BJ (cell line): ENCODE measurements around the gene RPS10. TPM values are rescaled to one million over a fixed set of nuclear protein-coding genes. Genes with fewer than 3 reads are reported as not detected.
A peak's percentile ranks its signal among the peaks of the same experiment; 100 is the strongest.

Source experiments
- CTCF ChIA-PET: fragments of 350-600 bp; formaldehyde crosslinking; extraction: SDS; loops from one replicate; lab custom pipeline; 2021; ENCODE audit warnings: antibody characterized with exemption, inconsistent platforms; lab: Yijun Ruan, JAX
- POLR2A ChIA-PET: fragments of 300-600 bp; sonication (Branson Sonifier 250); formaldehyde crosslinking; extraction: SDS; loops from one replicate; lab custom pipeline; 2021; ENCODE audit warnings: antibody characterized with exemption; lab: Charles Lee
- DNase-seq: peaks from one replicate; pipeline ENCODE4 v3.0.0-alpha.2; 2011; ENCODE audit warnings: low read depth
- H3K27me3 ChIP-seq: 2 replicates; pipeline ENCODE4 v1.6.0; 2011; ENCODE audit warnings: low read length; ENCODE audit not compliant: control insufficient read depth, insufficient read depth
- H3K36me3 ChIP-seq: 2 replicates; pipeline ENCODE4 v1.5.1; 2011; ENCODE audit warnings: low read length; ENCODE audit not compliant: control insufficient read depth, insufficient read depth
- H3K4me3 ChIP-seq: 2 replicates; pipeline ENCODE4 v1.5.1; 2011; ENCODE audit warnings: low read depth, mild to moderate bottlenecking, control low read depth, low read length
- CTCF ChIP-seq: IDR thresholded peaks from 2 replicates; pipeline ENCODE4 v1.5.1; 2011; ENCODE audit warnings: low read depth, mild to moderate bottlenecking, control low read depth, inconsistent platforms, low read length, moderate library complexity; ENCODE audit not compliant: insufficient read depth
- polyA plus RNA-seq: library from polyadenylated mRNA; depleted of rRNA; stranded (reverse); fragments of >200 nt; gene quantifications from 2 replicates; pipeline ENCODE4 v1.2.3, GENCODE V29; 2011

RPS10 gene
- polyA plus RNA-seq, 1 experiment = 3,048 TPM

- POLR2A ChIA-PET = interaction anchor here (0.7 kb wide), 1 partner anchor 187 kb away, joined by 3 read pairs; no protein-coding TSS in a partner anchor
Measured at GRCh38 chr6:34424200-34425131, 1.4 kb downstream of the RPS10 start.

GRCh38 chr6:34423254-34423653 is 2.6 kb downstream of the RPS10 start:
- no peak for TF ChIP-seq CTCF
- CTCF ChIA-PET = interaction anchor here (1.2 kb wide), 1 partner anchor 28 kb away, joined by 3 read pairs; no protein-coding TSS in a partner anchor
- Histone ChIP-seq H3K36me3 (peaks cover 23% of the 10 kb centered on the region), H3K27me3 (no peaks in the 10 kb centered on the region), H3K4me3 (no peak overlapping the region)
- POLR2A ChIA-PET = no interaction called here
- DNase-seq = no peak

More at GRCh38 chr6:34424200-34425131, 1.4 kb downstream of the RPS10 start:
- Histone ChIP-seq H3K36me3 (peaks cover 21% of the 10 kb centered on the region), H3K4me3 (peak overlapping the region; percentile 98), H3K27me3 (no peaks in the 10 kb centered on the region)
- no peak for DNase-seq
- no peak for TF ChIP-seq CTCF
- CTCF ChIA-PET = interaction anchor here (1.4 to 1.5 kb wide), 2 partner anchors 8 to 176 kb away, joined by 3 to 4 read pairs; no protein-coding TSS in a partner anchor

- POLR2A ChIA-PET = no interaction called here
- CTCF ChIA-PET = interaction anchor here (5.5 kb wide), 1 partner anchor 222 kb away, joined by 36 read pairs; no protein-coding TSS in a partner anchor
- Histone ChIP-seq H3K4me3 (no peak overlapping the region), H3K36me3 (peaks cover 22% of the 10 kb centered on the region), H3K27me3 (no peaks in the 10 kb centered on the region)
- TF ChIP-seq CTCF = no peak
- DNase-seq = no peak
Measured at GRCh38 chr6:34418367-34418766, 7.5 kb downstream of the RPS10 start.

GRCh38 chr6:34416877-34417371 is 8.9 kb downstream of the RPS10 start:
- no peak for DNase-seq
- H3K27me3 ChIP-seq = no peaks in the 10 kb centered on the region
- H3K36me3 ChIP-seq = peaks cover 16% of the 10 kb centered on the region
- ChIA-PET CTCF (interaction anchor here (1.1 to 5.5 kb wide), 5 partner anchors 8 to 220 kb away, joined by 3 to 36 read pairs (median 4); partner anchors contain the start of genes RPS10 and SMIM29), POLR2A (no interaction called here)
- TF ChIP-seq CTCF = no peak
- H3K4me3 ChIP-seq = no peak overlapping the region
